Activated naive CD4-positive, alpha-beta T cell treated with anti-CD3 and anti-CD28 coated beads, Interleukin-2, amount 50 U/mL, for 24 hours (primary cell): Measurements from ENCODE around the gene ASTN1.

ENCODE experiments used
- H3K27ac Mint-ChIP-seq: one replicate; pipeline ENCODE4 v1.8.0; 2021; ENCODE audit warnings: mild to moderate bottlenecking, mixed read lengths
- H3K27me3 Mint-ChIP-seq: one replicate; pipeline ENCODE4 v1.8.0; 2021; ENCODE audit warnings: mixed read lengths
- H3K36me3 Mint-ChIP-seq: one replicate; pipeline ENCODE4 v1.8.0; 2021; ENCODE audit warnings: mixed read lengths
- H3K4me1 Mint-ChIP-seq: one replicate; pipeline ENCODE4 v1.8.0; 2021; ENCODE audit warnings: mixed read lengths
- H3K4me3 Mint-ChIP-seq: one replicate; pipeline ENCODE4 v1.8.0; 2021; ENCODE audit warnings: mild to moderate bottlenecking, mixed read lengths
- H3K9me3 Mint-ChIP-seq: one replicate; pipeline ENCODE4 v1.8.0; 2021; ENCODE audit warnings: mixed read lengths

ASTN1 gene

GRCh38 chr1:177173976-177174375 lies 9.5 kb upstream of the ASTN1 start:
- Mint-ChIP-seq H3K9me3 (peaks cover 7% of the 10 kb centered on the region), H3K36me3 (no peaks in the 10 kb centered on the region), H3K27me3 (peaks cover 8% of the 10 kb centered on the region), H3K27ac (no peak overlapping the region), H3K4me1 (no peaks in the 10 kb centered on the region), H3K4me3 (no peak overlapping the region)

- H3K4me3 Mint-ChIP-seq: no peak overlapping the region
- H3K36me3 Mint-ChIP-seq: no peaks in the 10 kb centered on the region
- no peak overlapping the region for H3K27ac Mint-ChIP-seq
- peaks cover 2% of the 10 kb centered on the region for H3K9me3 Mint-ChIP-seq
- peaks cover 8% of the 10 kb centered on the region for H3K27me3 Mint-ChIP-seq
- H3K4me1 Mint-ChIP-seq: no peaks in the 10 kb centered on the region
Observed at GRCh38 chr1:177172866-177173265, 8.4 kb upstream of the ASTN1 start.

GRCh38 chr1:177172272-177172671 lies 7.8 kb upstream of the ASTN1 start:
- Mint-ChIP-seq H3K4me3 (no peak overlapping the region), H3K36me3 (no peaks in the 10 kb centered on the region), H3K9me3 (no peaks in the 10 kb centered on the region), H3K27ac (no peak overlapping the region), H3K27me3 (peaks cover 8% of the 10 kb centered on the region), H3K4me1 (no peaks in the 10 kb centered on the region)

GRCh38 chr1:177171536-177172123 lies 7.1 kb upstream of the ASTN1 start:
- H3K4me3 Mint-ChIP-seq: no peak overlapping the region

GRCh38 chr1:177170756-177171535 lies 6.4 kb upstream of the ASTN1 start, which contains the start of gene BRINP2:
Gene BRINP2 (plus strand): TSS chr1:177170958. CDS start chr1:177229877, 58,919 bp downstream.
- Mint-ChIP-seq H3K36me3 (no peaks in the 10 kb centered on the region), H3K27ac (no peak within 1 kb of the TSS), H3K27me3 (peaks cover 8% of the 10 kb centered on the region), H3K9me3 (no peaks in the 10 kb centered on the region), H3K4me1 (no peaks in the 10 kb centered on the region), H3K4me3 (no peak within 1 kb of the TSS)

More at GRCh38 chr1:177171536-177172123, 7.1 kb upstream of the ASTN1 start:
- Mint-ChIP-seq H3K4me1 (no peaks in the 10 kb centered on the region), H3K36me3 (no peaks in the 10 kb centered on the region), H3K9me3 (no peaks in the 10 kb centered on the region), H3K27me3 (peaks cover 8% of the 10 kb centered on the region), H3K27ac (no peak overlapping the region)

GRCh38 chr1:177165069-177165439 lies 542 bp upstream of the ASTN1 start:
- Mint-ChIP-seq H3K4me1 (no peaks in the 10 kb centered on the region), H3K36me3 (peaks cover 5% of the 10 kb centered on the region), H3K27me3 (peaks cover 21% of the 10 kb centered on the region), H3K9me3 (peaks cover 5% of the 10 kb centered on the region), H3K27ac (no peak overlapping the region), H3K4me3 (no peak overlapping the region)

GRCh38 chr1:177163844-177164379 lies 600 bp downstream of the ASTN1 start:
- Mint-ChIP-seq H3K9me3 (peaks cover 5% of the 10 kb centered on the region), H3K27ac (no peak overlapping the region), H3K36me3 (peaks cover 5% of the 10 kb centered on the region), H3K4me1 (no peaks in the 10 kb centered on the region), H3K27me3 (peaks cover 21% of the 10 kb centered on the region), H3K4me3 (no peak overlapping the region)

- Mint-ChIP-seq H3K36me3 (peaks cover 5% of the 10 kb centered on the region), H3K4me1 (no peaks in the 10 kb centered on the region), H3K27ac (no peak overlapping the region), H3K9me3 (peaks cover 5% of the 10 kb centered on the region), H3K27me3 (peaks cover 21% of the 10 kb centered on the region), H3K4me3 (no peak overlapping the region)
Observed at GRCh38 chr1:177162243-177162642, 2.3 kb downstream of the ASTN1 start.

GRCh38 chr1:177146499-177146898 lies 18.0 kb downstream of the ASTN1 start:
- no peaks in the 10 kb centered on the region for H3K27me3 Mint-ChIP-seq
- H3K4me3 Mint-ChIP-seq: no peak overlapping the region
- H3K36me3 Mint-ChIP-seq: no peaks in the 10 kb centered on the region
- H3K9me3 Mint-ChIP-seq: peaks cover 12% of the 10 kb centered on the region
- H3K4me1 Mint-ChIP-seq: no peaks in the 10 kb centered on the region
- H3K27ac Mint-ChIP-seq: no peak overlapping the region

GRCh38 chr1:177145106-177146070 lies 19.1 kb downstream of the ASTN1 start:
- no peaks in the 10 kb centered on the region for H3K4me1 Mint-ChIP-seq
- no peaks in the 10 kb centered on the region for H3K36me3 Mint-ChIP-seq
- no peaks in the 10 kb centered on the region for H3K27me3 Mint-ChIP-seq
- peaks cover 11% of the 10 kb centered on the region for H3K9me3 Mint-ChIP-seq
- no peak overlapping the region for H3K4me3 Mint-ChIP-seq
- H3K27ac Mint-ChIP-seq: no peak overlapping the region

- Mint-ChIP-seq H3K27ac (no peak overlapping the region), H3K9me3 (no peaks in the 10 kb centered on the region), H3K4me3 (no peak overlapping the region), H3K27me3 (no peaks in the 10 kb centered on the region), H3K36me3 (no peaks in the 10 kb centered on the region), H3K4me1 (no peaks in the 10 kb centered on the region)
Observed at GRCh38 chr1:177142791-177143271, 21.7 kb downstream of the ASTN1 start.

GRCh38 chr1:177142010-177142409 lies 22.5 kb downstream of the ASTN1 start:
- Mint-ChIP-seq H3K9me3 (no peaks in the 10 kb centered on the region), H3K27me3 (no peaks in the 10 kb centered on the region), H3K36me3 (no peaks in the 10 kb centered on the region), H3K27ac (no peak overlapping the region), H3K4me3 (no peak overlapping the region), H3K4me1 (no peaks in the 10 kb centered on the region)

- H3K4me3 Mint-ChIP-seq: no peak overlapping the region
- no peak overlapping the region for H3K27ac Mint-ChIP-seq
- H3K9me3 Mint-ChIP-seq: no peaks in the 10 kb centered on the region
- H3K27me3 Mint-ChIP-seq: no peaks in the 10 kb centered on the region
- no peaks in the 10 kb centered on the region for H3K4me1 Mint-ChIP-seq
- H3K36me3 Mint-ChIP-seq: no peaks in the 10 kb centered on the region
Observed at GRCh38 chr1:177138347-177138746, 26.2 kb downstream of the ASTN1 start.

- Mint-ChIP-seq H3K9me3 (no peaks in the 10 kb centered on the region), H3K4me3 (no peak overlapping the region), H3K36me3 (no peaks in the 10 kb centered on the region), H3K27ac (no peak overlapping the region), H3K4me1 (no peaks in the 10 kb centered on the region), H3K27me3 (no peaks in the 10 kb centered on the region)
Observed at GRCh38 chr1:177137814-177138213, 26.7 kb downstream of the ASTN1 start.

- Mint-ChIP-seq H3K9me3 (no peaks in the 10 kb centered on the region), H3K4me1 (no peaks in the 10 kb centered on the region), H3K4me3 (no peak overlapping the region), H3K27me3 (peaks cover 1% of the 10 kb centered on the region), H3K36me3 (no peaks in the 10 kb centered on the region), H3K27ac (no peak overlapping the region)
Observed at GRCh38 chr1:177135250-177135649, 29.3 kb downstream of the ASTN1 start.
